ENCODE data around the gene CA10. TPM values are rescaled to one million over a fixed set of nuclear protein-coding genes. Genes with fewer than 3 reads are reported as not detected.

Gene CA10
- total RNA-seq, 1 experiment from 2014 or later: not detected

GRCh38 chr17:51913491-51914205 is 244.9 kb downstream of the CA10 start:
- H3K27ac ChIP-seq (ENCODE audit: low read depth, low read length, poor library complexity, severe bottlenecking): no peak overlapping the region
- no peaks in the 10 kb centered on the region for H3K9me3 ChIP-seq (ENCODE audit: low read depth, low read length, poor library complexity, severe bottlenecking)
- CTCF ChIA-PET: no interaction called here
- H3K27me3 ChIP-seq (replicated peaks; ENCODE audit: insufficient read depth, low read depth, low read length, poor library complexity): no peaks in the 10 kb centered on the region
- H3K4me1 ChIP-seq (ENCODE audit: insufficient read depth, low read length, poor library complexity, severe bottlenecking): no peaks in the 10 kb centered on the region
- intact Hi-C loops (cut with micrococcal nuclease; ENCODE audit: unreplicated experiment): no loop called here
- POLR2A ChIA-PET (ENCODE audit: low non-redundant PET): no interaction called here
- DNase-seq (ENCODE audit: low spot score): no peak
- H3K36me3 ChIP-seq (ENCODE audit: insufficient read depth, low read length, poor library complexity, severe bottlenecking): no peaks in the 10 kb centered on the region
- no TSS peak for BruUV-seq (replicated peaks)
- no peak overlapping the region for H3K4me3 ChIP-seq (ENCODE audit: low read depth, low read length, poor library complexity, severe bottlenecking)
- TF ChIP-seq CTCF (conservative IDR thresholded peaks at IDR 0.05; ENCODE audit: low read depth, low read length): no peak
- TF ChIP-seq EZH2 (IDR thresholded peaks at IDR 0.05; ENCODE audit: borderline replicate concordance, low read depth, low read length, poor library complexity, severe bottlenecking): no peak

DNA sequence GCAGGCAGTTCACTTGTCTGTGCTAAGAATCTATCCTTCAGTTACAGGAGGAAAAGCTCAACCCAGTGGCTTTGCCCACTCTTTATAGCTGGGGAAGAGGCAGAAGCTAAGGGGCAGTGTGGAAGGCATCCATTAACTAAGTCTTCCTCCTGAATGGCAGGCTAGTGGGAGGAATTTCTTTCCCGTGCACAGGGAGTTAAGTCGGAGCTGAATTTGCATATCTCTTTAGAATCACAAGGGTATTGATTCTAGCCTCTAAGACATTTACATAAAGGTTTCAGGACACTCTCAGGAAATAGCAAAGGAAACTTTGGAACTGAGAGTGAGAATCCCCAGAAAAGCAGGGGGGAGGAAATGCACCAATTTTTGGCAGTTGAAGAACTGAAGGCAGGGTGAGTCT is 245.6 kb downstream of the CA10 start:
- CTCF ChIA-PET: no interaction called here
- no peak overlapping the region for H3K4me3 ChIP-seq (ENCODE audit: low read depth, low read length, poor library complexity, severe bottlenecking)
- no peak for DNase-seq (ENCODE audit: low spot score)

DNA sequence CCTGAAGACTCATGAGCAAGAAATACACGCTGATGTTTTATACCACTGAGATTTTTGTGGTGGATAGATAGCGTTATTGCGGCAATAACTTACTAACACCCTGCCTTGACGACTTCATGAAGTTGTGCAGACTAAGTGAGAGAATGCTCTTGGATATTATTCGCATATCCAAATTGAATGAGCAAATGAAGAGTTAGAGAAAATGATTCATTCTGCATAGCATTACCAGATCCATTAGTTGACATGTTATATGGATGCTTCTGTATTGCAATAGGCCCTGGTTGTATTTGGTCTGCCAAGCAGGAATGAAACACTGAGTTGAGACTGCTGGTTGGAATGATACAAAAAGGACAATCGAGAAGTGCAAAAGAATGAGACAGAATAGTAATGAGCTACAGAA is 247.3 kb downstream of the CA10 start:
- DNase-seq (ENCODE audit: low spot score): no peak
- Histone ChIP-seq H3K27ac (ENCODE audit: low read depth, low read length, poor library complexity, severe bottlenecking) (no peak overlapping the region), H3K4me3 (ENCODE audit: low read depth, low read length, poor library complexity, severe bottlenecking) (no peak overlapping the region), H3K4me1 (ENCODE audit: insufficient read depth, low read length, poor library complexity, severe bottlenecking) (no peaks in the 10 kb centered on the region), H3K36me3 (ENCODE audit: insufficient read depth, low read length, poor library complexity, severe bottlenecking) (no peaks in the 10 kb centered on the region), H3K9me3 (ENCODE audit: low read depth, low read length, poor library complexity, severe bottlenecking) (no peaks in the 10 kb centered on the region), H3K27me3 (replicated peaks; ENCODE audit: insufficient read depth, low read depth, low read length, poor library complexity) (no peaks in the 10 kb centered on the region)
- TF ChIP-seq EZH2 (IDR thresholded peaks at IDR 0.05; ENCODE audit: borderline replicate concordance, low read depth, low read length, poor library complexity, severe bottlenecking): no peak
- TF ChIP-seq CTCF (conservative IDR thresholded peaks at IDR 0.05; ENCODE audit: low read depth, low read length): no peak
- intact Hi-C loops (cut with micrococcal nuclease; ENCODE audit: unreplicated experiment): no loop called here
- ChIA-PET CTCF (no interaction called here), POLR2A (ENCODE audit: low non-redundant PET) (no interaction called here)
- no TSS peak for BruUV-seq (replicated peaks)

More for the DNA sequence above, 245.6 kb downstream of the CA10 start:
- intact Hi-C loops (cut with micrococcal nuclease; ENCODE audit: unreplicated experiment): no loop called here
- Histone ChIP-seq H3K27me3 (replicated peaks; ENCODE audit: insufficient read depth, low read depth, low read length, poor library complexity) (no peaks in the 10 kb centered on the region), H3K27ac (ENCODE audit: low read depth, low read length, poor library complexity, severe bottlenecking) (no peak overlapping the region), H3K36me3 (ENCODE audit: insufficient read depth, low read length, poor library complexity, severe bottlenecking) (no peaks in the 10 kb centered on the region), H3K4me1 (ENCODE audit: insufficient read depth, low read length, poor library complexity, severe bottlenecking) (no peaks in the 10 kb centered on the region), H3K9me3 (ENCODE audit: low read depth, low read length, poor library complexity, severe bottlenecking) (no peaks in the 10 kb centered on the region)
- POLR2A ChIA-PET (ENCODE audit: low non-redundant PET): no interaction called here
- no TSS peak for BruUV-seq (replicated peaks)
- TF ChIP-seq CTCF (conservative IDR thresholded peaks at IDR 0.05; ENCODE audit: low read depth, low read length): no peak
- no peak for TF ChIP-seq EZH2 (IDR thresholded peaks at IDR 0.05; ENCODE audit: borderline replicate concordance, low read depth, low read length, poor library complexity, severe bottlenecking)

Measured in A673 (cell line).